HG02970 (cell line): ENCODE data around the gene KIAA1755.

Source experiments
- ATAC-seq: cut with Tn5 transposase; IDR thresholded peaks from one replicate; pipeline ENCODE4 v1.9.1; 2021; ENCODE audit warnings: mild to moderate bottlenecking, moderate library complexity, moderate number of reproducible peaks; ENCODE audit not compliant: unreplicated experiment, low FRiP score

The KIAA1755 gene

GRCh38 chr20:38221119-38221589, 39.4 kb downstream of the KIAA1755 start:
- no peak for ATAC-seq

GRCh38 chr20:38220587-38221118, 39.9 kb downstream of the KIAA1755 start:
- ATAC-seq: no peak

- ATAC-seq: no peak
Observed at GRCh38 chr20:38219006-38219950, 41.3 kb downstream of the KIAA1755 start.

- no peak for ATAC-seq
Observed at GRCh38 chr20:38218566-38218885, 42.0 kb downstream of the KIAA1755 start.

GRCh38 chr20:38217791-38218565, 42.6 kb downstream of the KIAA1755 start:
- no peak for ATAC-seq

- no peak for ATAC-seq
Observed at GRCh38 chr20:38216746-38217595, 43.6 kb downstream of the KIAA1755 start.

GRCh38 chr20:38216201-38216600, 44.3 kb downstream of the KIAA1755 start:
- no peak for ATAC-seq

GRCh38 chr20:38215194-38216182, 45.0 kb downstream of the KIAA1755 start:
- ATAC-seq: no peak

- ATAC-seq: no peak
Observed at GRCh38 chr20:38214256-38215193, 46.0 kb downstream of the KIAA1755 start.

- ATAC-seq: no peak
Observed at GRCh38 chr20:38213607-38213940, 47.0 kb downstream of the KIAA1755 start.

GRCh38 chr20:38212806-38213606, 47.5 kb downstream of the KIAA1755 start:
- no peak for ATAC-seq

- ATAC-seq: no peak
Observed at GRCh38 chr20:38211200-38212097, 49.1 kb downstream of the KIAA1755 start.

GRCh38 chr20:38210741-38211140, 49.8 kb downstream of the KIAA1755 start:
- ATAC-seq: no peak

- no peak for ATAC-seq
Observed at GRCh38 chr20:38209736-38210405, 50.7 kb downstream of the KIAA1755 start.

GRCh38 chr20:38209054-38209675, 51.4 kb downstream of the KIAA1755 start:
- ATAC-seq: no peak
